Kidney capillary endothelial cell (primary cell): ENCODE results near the gene KCNJ8.
"Not testable (repeated sequence)": the region's sequence is repeated elsewhere in the genome, so short reads cannot be mapped to it uniquely, and the experiment has no call there.

Experiments
- DNase-seq: peaks from one replicate; pipeline ENCODE4 v3.0.0-alpha.2; 2018; ENCODE audit warnings: low spot score

The KCNJ8 gene

DNA sequence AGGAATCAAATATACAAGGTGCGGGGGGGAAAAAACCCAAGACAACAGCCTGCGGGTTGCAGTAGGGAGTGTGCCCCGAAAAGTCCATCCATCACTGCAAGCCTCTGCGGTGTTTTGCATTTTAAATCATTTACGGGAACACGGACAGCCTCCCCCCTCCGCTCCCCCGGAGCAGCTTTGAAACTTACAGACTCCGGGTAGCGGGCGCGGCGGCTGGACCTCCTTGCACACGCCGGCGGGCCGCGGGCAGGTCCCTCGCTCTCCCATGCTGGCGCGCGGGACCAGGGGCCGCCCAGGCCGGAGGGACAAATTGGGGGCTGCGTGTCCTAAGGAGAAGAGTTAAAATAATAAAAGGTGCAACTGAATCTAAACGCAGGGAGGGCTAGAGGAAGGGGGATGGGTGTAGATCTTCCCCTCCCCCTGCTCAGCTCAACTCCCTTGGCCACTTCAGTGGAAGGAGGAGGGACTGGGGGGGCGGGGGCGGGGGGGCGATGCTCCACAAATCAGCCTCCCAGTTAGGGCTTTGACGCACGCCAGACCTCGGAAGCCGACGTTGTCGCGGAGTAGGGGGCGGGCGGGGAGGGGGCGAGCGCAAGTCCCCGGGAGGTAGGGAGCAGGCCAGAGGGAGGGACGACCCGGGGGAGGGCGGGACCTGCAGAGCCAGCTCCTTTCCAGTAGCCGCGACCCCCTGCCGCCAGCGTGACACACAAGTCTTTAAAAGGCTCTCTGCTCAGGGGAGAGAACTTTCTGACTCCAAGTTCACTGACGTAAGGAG lies at the start of gene KCNJ8:
KCNJ8 (minus strand) TSS at position 349 of the 775 bp plus-strand sequence. CDS start 1,090 bp downstream, outside the sequence.
- no peak for DNase-seq

DNA sequence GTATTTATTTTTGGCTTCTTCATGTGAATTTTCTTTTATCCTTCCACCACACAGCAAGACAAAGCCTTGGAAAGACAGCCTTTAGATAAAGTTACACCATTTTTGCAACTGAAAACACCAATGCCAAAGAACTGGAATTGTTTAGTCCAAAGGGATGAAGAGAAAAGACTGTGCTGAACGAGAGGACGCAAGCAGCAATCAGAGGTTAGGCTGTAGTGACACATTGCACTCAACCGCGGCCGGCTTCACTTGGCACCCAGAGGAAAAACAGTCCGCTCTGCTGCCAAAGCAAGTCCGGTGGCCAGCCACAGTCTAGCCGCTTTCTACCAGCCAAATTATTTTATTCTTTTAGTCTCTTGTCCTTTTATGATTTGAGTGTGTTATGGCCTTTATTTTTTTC lies 49.1 kb upstream of the KCNJ8 start:
- no peak for DNase-seq

DNA sequence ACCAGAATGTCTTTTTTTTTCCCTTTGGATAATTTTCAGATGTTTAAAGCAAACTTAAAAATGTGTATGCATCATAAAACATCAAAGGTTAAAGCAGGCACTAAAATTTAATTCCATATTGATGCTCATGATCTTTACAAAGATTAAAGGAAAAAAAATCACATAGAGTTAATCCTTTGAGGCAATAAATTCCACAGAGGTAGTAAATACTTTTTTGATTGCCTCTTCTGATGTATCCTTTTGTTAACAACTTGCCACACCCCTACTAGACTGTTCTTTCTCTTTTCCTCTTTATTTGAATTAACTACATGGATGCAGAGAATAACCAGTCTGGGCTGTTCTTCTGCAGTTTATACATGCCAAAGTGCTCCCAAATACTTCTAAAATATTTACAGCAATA lies 45.2 kb upstream of the KCNJ8 start:
- no peak for DNase-seq

DNA sequence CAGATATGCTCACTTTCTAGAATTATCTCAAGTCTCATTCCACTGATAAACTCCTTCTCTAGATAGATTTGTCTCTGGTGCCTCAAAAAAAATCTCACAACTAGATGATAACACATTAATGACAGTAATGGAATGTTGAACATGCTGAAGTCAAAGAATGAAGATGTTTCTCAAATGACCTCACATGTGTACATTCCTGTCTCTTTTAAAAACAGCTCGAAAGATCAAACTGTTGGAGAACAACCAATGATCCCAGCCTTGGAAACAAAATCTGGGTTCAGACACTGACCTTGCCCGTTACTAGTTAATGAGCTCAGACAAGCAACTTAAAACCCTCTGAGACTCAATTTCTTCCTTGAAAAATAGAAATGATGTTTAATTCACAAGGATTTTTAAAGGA lies 44.7 kb upstream of the KCNJ8 start:
- DNase-seq, result no peak

GRCh38 chr12:21818627-21819026 lies 44.1 kb upstream of the KCNJ8 start:
- DNase-seq, result no peak

DNA sequence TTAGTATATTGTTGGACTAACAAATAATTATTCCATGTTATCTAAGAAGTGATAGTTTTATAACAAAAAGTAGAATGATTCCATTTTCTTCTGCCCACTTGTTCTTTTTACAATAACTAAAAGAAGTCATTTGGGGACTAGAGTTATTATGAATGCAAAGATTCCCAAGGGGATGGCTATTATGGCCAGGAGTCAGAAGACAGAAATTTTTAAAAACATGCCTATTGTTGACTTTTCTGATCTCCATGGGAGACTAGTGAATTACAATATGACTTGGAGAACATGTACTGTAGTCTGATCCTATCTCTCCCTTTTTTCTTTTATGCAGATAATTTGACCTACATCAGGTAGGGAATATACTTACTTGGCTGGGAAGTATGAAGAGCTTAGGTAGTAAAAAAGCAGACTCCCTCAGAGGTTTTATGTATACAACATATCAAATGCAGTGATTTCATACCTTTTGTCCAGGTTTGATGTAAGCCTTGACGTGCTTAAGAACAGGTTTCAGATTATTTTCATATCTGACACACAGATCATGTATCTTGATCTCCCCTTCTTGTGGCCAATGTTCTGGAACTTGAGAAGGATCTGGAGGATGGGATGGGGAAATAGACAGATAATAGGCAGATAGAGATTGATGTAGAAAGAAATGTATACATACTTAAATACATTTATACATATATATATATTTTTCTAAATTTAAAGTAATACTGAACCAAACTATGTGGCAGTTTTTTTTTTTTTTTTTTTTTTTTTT lies 41.0 kb upstream of the KCNJ8 start:
- DNase-seq, result no peak

DNA sequence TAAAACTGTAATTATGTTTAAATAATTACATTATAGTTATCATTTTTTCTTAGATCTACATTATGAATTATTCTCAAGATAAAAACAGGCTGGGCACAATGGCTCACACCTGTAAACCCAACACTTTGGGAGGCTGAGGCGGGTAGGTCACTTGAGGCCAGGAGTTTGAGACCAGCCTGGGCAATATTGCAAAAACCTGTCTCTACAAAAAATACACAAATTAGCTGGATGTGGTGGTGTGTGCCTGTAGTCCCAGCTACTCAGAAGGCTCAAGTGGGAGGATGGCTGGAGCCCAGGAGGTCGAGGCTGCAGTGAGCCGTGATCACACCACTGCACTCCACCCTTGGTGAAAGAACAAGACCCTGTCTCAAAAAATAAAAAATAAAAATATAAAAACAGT lies 40.3 kb upstream of the KCNJ8 start:
- DNase-seq, result no peak

GRCh38 chr12:21814327-21814726 lies 39.8 kb upstream of the KCNJ8 start:
- no peak for DNase-seq

GRCh38 chr12:21813751-21814150 lies 39.2 kb upstream of the KCNJ8 start:
- DNase-seq, result no peak

GRCh38 chr12:21813125-21813524 lies 38.6 kb upstream of the KCNJ8 start:
- no peak for DNase-seq

DNA sequence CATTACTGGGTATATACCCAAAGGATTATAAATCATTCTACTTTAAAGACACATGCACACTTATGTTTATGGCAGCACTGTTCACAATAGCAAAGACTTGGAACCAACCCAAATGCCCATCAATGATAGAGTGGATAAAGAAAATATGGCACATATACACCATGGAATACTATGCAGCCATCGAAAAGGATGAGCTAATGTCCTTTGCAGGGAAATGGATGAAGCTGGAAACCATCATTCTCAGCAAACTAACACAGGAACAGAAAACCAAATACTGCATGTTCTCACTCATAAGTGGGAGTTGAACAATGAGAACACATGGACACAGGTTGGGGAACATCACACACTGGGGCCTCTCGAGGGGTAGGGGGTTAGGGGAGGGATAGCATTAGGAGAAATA lies 37.8 kb upstream of the KCNJ8 start:
- DNase-seq, result not testable (repeated sequence)

- DNase-seq, result no peak
These were observed 34.6 kb upstream of the KCNJ8 start for GRCh38 chr12:21809100-21809499.

DNA sequence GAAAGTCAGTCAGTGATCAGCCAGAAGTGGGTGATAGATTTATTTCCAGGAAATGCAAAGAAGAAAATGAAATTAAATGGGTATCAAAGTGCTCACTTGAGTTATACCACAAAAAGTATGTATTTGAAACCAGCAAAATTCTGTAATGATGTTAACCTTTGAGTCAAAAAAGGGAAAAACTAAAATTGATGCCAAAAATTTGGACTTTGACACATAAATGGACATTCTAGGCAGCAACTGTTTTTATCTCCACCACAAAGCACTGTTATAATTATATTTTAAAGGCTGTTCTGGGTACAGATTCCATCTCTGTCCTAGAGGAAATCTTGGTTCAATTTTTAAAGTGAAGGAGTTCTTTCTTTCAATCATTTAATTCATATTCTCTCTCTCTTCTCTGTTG lies 31.7 kb upstream of the KCNJ8 start:
- DNase-seq, result no peak

- no peak for DNase-seq
These were observed 27.2 kb upstream of the KCNJ8 start for GRCh38 chr12:21801522-21802288.

GRCh38 chr12:21800011-21800410 lies 25.5 kb upstream of the KCNJ8 start:
- DNase-seq, result no peak

GRCh38 chr12:21797539-21797938 lies 23.0 kb upstream of the KCNJ8 start:
- no peak for DNase-seq

DNA sequence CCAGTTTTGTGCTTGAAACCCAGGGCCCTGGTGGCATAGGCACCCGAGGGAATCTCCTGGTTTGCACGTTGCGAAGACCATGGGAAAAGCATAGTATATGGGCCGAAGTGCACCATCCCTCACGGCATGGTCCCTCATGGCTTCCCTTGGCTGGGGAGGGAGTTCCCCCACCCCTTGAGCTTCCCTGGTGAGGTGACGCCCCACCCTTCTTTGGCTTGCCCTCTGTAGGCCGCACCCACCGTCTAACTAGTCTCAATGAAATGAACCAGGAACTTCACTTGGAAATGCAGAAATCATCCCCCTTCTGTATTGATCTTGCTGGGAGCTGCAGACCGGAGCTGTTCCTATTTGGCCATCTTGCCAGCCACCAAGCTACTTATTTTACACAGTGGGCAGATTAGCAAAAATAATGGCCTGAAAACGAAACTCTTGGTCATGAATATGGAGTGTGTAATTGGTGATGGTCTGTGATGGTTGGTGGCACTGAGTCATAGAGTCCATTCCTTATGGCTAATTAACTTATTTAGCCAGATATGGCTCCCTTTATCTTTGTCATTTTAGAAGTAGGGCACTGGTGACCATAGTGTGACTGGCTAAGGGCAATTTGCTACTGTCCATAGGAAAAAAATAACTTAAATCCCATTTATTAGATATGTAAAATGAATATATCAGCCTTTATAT lies 21.3 kb upstream of the KCNJ8 start:
- DNase-seq, result no peak

DNA sequence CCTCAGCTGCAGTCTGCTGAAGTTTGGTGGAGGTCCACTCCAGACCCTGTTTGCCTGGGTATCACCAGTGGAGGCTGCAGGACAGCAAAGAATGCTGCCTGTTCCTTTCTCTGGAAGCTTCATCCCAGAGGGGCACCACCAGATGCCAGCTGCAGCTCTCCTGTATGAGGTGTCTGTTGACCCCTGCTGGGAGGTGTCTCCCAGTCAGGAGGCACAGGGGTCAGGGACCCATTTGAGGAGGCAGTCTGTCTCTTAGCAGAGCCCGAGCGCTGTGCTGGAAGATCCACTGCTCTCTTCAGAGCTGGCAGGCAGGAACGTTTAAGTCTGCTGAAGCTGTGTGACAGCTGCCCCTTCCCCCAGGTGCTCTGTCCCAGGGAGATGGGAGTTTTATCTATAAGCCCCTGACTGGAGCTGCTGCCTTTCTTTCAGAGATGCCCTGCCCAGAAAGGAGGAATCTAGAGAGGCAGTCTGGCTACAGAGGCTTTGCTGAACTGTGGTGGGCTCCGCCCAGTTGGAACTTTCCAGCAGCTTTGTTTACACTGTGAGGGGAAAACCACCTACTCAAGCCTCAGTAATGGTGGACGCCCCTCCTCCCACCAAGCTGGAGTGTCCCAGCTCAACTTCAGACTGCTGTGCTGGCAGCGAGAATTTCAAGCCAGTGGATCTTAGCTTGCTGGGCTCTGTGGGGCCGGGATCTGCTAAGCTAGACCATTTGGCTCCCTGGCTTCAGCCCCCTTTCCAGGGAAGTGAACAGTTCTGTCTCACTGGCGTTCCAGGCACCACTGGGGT lies 20.5 kb upstream of the KCNJ8 start:
- not testable (repeated sequence) for DNase-seq

- DNase-seq, result not testable (repeated sequence)
These were observed 15.2 kb upstream of the KCNJ8 start for GRCh38 chr12:21789687-21790086.

DNA sequence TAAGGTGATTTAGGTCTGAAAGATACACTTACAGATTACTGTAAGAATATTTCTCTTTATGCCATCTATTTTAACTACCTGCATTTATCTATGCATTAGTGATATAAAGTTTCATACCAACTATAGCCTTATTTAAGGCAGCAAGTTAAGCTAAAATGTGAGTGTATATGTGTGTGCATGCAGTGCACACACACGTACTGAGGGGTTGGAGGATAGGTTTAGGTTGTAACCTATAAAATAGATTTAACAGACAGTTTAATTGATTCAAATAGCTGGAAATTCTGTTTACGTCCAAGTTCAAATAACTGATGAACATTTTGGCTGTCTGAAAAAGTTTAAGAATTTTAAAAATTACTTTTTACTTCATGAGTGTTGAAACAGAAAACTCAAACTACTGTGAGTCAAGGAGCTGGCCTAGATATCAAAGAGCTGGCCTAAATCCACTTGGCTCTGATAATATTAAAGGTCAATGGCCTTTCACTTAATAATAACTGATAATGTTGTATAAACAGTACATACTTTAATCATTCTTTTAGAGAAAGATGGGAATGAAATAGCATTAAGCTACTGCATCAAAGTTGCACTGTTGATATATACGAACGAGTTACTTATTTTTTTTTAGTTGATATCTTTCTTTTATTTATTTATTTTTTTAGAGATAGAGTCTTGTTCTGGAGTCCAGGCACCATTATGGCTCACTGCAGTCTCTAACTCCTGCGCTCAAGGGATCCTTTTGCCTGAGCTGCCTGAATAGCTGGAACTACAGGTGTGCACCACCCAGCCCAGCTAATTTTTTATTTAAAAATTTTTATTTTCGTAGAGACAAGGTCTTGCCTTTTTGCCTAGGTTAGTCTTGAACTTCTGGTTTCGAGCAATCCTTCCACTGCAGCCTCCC lies 13.8 kb upstream of the KCNJ8 start:
- no peak for DNase-seq
